KMS-11 (cell line): ENCODE results near the gene TREML4.

Experiments used
- H2AFZ ChIP-seq: fragments of 200-600 bp; sonication (generic); 2 replicates; pipeline ENCODE4 v1.6.1; 2016; ENCODE audit warnings: antibody characterized with exemption, mixed run types, low read depth
- H3K27ac ChIP-seq: fragments of 200-600 bp; sonication (generic); 2 replicates; pipeline ENCODE4 v1.6.1; 2016; ENCODE audit warnings: mild to moderate bottlenecking, mixed run types
- H3K27me3 ChIP-seq: fragments of 200-600 bp; sonication (generic); 2 replicates; pipeline ENCODE4 v1.6.1; 2017; ENCODE audit warnings: mild to moderate bottlenecking, low read depth, mixed run types, moderate library complexity; ENCODE audit not compliant: insufficient read depth
- H3K36me3 ChIP-seq: fragments of 200-600 bp; sonication (generic); 2 replicates; pipeline ENCODE4 v1.6.1; 2017; ENCODE audit warnings: mild to moderate bottlenecking, mixed run types; ENCODE audit not compliant: insufficient read depth
- H3K4me1 ChIP-seq: fragments of 200-600 bp; sonication (generic); 2 replicates; pipeline ENCODE4 v1.6.1; 2016; ENCODE audit warnings: mild to moderate bottlenecking, low read depth, mixed run types; ENCODE audit not compliant: poor library complexity, severe bottlenecking
- H3K4me2 ChIP-seq: fragments of 200-600 bp; sonication (generic); 2 replicates; pipeline ENCODE4 v1.7.0; 2016; ENCODE audit warnings: mild to moderate bottlenecking, mixed run types
- H3K4me3 ChIP-seq: fragments of 200-600 bp; sonication (generic); IDR thresholded peaks from 2 replicates; pipeline ENCODE4 v1.6.1; 2017; ENCODE audit warnings: low read depth, low read length, mixed read lengths; ENCODE audit not compliant: insufficient read depth
- H3K79me2 ChIP-seq: fragments of 200-600 bp; sonication (generic); 2 replicates; pipeline ENCODE4 v1.6.1; 2016; ENCODE audit warnings: low read depth, mixed run types; ENCODE audit not compliant: insufficient read depth
- H3K9ac ChIP-seq: fragments of 200-600 bp; sonication (generic); 2 replicates; pipeline ENCODE4 v1.6.1; 2016; ENCODE audit warnings: mild to moderate bottlenecking, mixed run types
- H4K20me1 ChIP-seq: fragments of 200-600 bp; sonication (generic); 2 replicates; pipeline ENCODE4 v1.6.1; 2016; ENCODE audit warnings: mild to moderate bottlenecking, mixed run types; ENCODE audit not compliant: insufficient read depth
- CTCF ChIP-seq: fragments of 200-600 bp; sonication (generic); conservative IDR thresholded peaks from 2 replicates; pipeline ENCODE4 v1.6.1; 2017; ENCODE audit warnings: low read depth, mild to moderate bottlenecking, antibody characterized with exemption, low read length, moderate library complexity, mixed read lengths

The TREML4 gene

GRCh38 chr6:41277605-41278004 lies 49.5 kb downstream of the TREML4 start:
- H3K79me2 ChIP-seq, result no peaks in the 10 kb centered on the region
- no peak for TF ChIP-seq CTCF
- H3K9ac ChIP-seq, result no peak overlapping the region
- H3K4me1 ChIP-seq, result peaks cover 4% of the 10 kb centered on the region
- H4K20me1 ChIP-seq, result no peaks in the 10 kb centered on the region
- H3K27me3 ChIP-seq, result no peaks in the 10 kb centered on the region
- no peak overlapping the region for H2AFZ ChIP-seq
- H3K4me3 ChIP-seq, result no peak overlapping the region
- H3K4me2 ChIP-seq, result no peak overlapping the region
- no peak overlapping the region for H3K27ac ChIP-seq
- no peaks in the 10 kb centered on the region for H3K36me3 ChIP-seq

GRCh38 chr6:41278699-41279405 lies 50.7 kb downstream of the TREML4 start:
- no peaks in the 10 kb centered on the region for H3K79me2 ChIP-seq
- H3K9ac ChIP-seq, result no peak overlapping the region
- no peak overlapping the region for H3K4me2 ChIP-seq
- no peak overlapping the region for H3K27ac ChIP-seq
- H3K36me3 ChIP-seq, result no peaks in the 10 kb centered on the region
- H3K27me3 ChIP-seq, result no peaks in the 10 kb centered on the region
- no peak overlapping the region for H2AFZ ChIP-seq
- no peaks in the 10 kb centered on the region for H4K20me1 ChIP-seq
- TF ChIP-seq CTCF, result peak; percentile 68
- H3K4me3 ChIP-seq, result no peak overlapping the region
- H3K4me1 ChIP-seq, result peaks cover 4% of the 10 kb centered on the region

GRCh38 chr6:41280381-41281057 lies 52.4 kb downstream of the TREML4 start:
- Histone ChIP-seq H3K9ac (no peak overlapping the region), H3K4me2 (no peak overlapping the region), H3K27me3 (no peaks in the 10 kb centered on the region), H3K4me1 (peaks cover 4% of the 10 kb centered on the region), H3K4me3 (no peak overlapping the region), H2AFZ (no peak overlapping the region), H3K36me3 (no peaks in the 10 kb centered on the region), H3K27ac (no peak overlapping the region), H3K79me2 (no peaks in the 10 kb centered on the region), H4K20me1 (no peaks in the 10 kb centered on the region)
- no peak for TF ChIP-seq CTCF

- TF ChIP-seq CTCF, result no peak
- Histone ChIP-seq H3K27me3 (no peaks in the 10 kb centered on the region), H3K9ac (no peak overlapping the region), H3K27ac (no peak overlapping the region), H3K4me2 (no peak overlapping the region), H3K79me2 (no peaks in the 10 kb centered on the region), H4K20me1 (no peaks in the 10 kb centered on the region), H3K4me3 (no peak overlapping the region), H2AFZ (no peak overlapping the region), H3K36me3 (no peaks in the 10 kb centered on the region), H3K4me1 (peaks cover 4% of the 10 kb centered on the region)
Measured at GRCh38 chr6:41283600-41283999, 55.5 kb downstream of the TREML4 start.
